Activated T-cell treated with anti-CD3 and anti-CD28 coated beads for 48 hours (primary cell): ENCODE results near the gene DHRS3.
"Not testable (repeated sequence)": the region's sequence is repeated elsewhere in the genome, so short reads cannot be mapped to it uniquely, and the experiment has no call there.

Experiments used
- DNase-seq: peaks from one replicate; pipeline ENCODE4 v3.0.0-alpha.2; 2020; ENCODE audit warnings: low read depth

Gene DHRS3

GRCh38 chr1:12539320-12539704 lies 78.7 kb downstream of the DHRS3 start:
- no peak for DNase-seq

- not testable (repeated sequence) for DNase-seq
Measured at GRCh38 chr1:12538536-12538935, 79.5 kb downstream of the DHRS3 start.

GRCh38 chr1:12537906-12538461 lies 80.0 kb downstream of the DHRS3 start:
- DNase-seq = no peak

DNA sequence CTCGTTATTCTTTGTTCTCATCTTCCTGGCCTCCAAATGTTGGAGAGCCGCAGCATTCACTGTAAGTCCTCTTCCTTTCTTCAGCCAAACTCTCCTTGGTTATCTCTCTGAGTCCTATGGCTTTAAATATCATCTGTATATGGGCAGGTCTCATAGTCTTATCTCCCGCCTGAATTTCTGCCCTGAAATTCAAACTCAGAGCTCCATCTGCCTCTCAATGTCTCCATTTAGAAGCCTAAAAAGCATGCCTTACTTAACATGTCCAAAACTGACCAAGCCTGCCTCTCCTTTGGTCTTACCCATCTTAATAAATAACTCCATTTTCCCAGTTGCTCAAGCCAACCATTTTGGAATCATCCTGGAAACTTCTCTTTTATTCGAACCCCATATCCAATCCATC lies 80.7 kb downstream of the DHRS3 start:
- DNase-seq = no peak

DNA sequence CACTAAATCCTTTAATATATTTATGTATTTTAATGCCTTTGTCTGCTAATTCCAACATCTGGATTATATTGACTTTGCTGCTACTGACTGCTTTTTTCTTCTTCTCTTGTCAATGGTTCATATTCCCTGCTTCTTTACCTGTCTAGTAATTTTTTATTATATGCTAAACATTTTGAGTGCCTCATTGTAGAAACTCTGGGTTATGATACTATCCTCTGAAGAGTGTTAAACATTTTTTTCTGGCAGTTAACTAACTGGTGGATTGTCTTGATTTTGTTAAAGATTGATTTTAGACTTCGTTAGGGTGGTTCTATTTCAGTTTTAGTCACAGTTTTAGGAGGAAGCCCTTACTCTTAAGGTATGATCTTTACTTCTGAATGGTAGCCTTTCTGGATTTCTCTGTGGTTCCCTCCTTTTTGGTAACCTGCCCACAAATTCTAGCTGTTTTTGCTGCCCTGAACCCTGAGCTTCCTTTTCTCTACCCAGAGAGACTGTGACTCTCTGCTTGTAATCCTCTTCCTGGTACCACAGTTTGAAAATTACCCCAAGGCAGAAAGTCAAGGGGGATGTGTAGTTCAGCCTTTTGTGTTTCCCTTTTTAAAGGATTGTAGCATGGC lies 81.9 kb downstream of the DHRS3 start:
- DNase-seq = no peak

GRCh38 chr1:12532405-12533315 lies 85.3 kb downstream of the DHRS3 start:
- DNase-seq = no peak

GRCh38 chr1:12531179-12531499 lies 86.9 kb downstream of the DHRS3 start:
- no peak for DNase-seq

GRCh38 chr1:12530462-12531178 lies 87.4 kb downstream of the DHRS3 start:
- DNase-seq = no peak

DNA sequence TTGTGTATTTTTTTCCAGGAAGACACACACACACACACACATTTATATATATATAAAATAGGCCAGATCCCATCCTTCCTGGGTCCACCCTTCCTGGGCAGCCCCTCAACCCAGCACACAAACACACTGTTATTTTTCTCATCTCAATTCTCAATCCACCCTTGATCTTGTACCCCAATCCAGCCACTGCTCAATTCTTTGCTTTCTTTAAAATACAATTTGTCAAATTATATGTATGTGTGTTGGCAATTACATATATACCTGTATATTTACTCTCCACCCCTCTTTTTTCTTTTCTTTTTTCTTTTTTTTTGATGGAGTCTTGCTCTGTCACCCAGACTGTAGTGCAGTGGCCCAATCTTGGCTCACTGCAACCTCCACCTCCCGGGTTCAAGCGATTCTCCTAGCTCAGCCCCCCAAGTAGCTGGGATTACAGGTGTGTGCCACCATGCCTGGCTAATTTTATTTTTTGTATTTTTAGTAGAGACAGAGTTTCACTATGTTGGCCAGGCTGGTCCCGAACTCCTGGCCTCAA lies 88.3 kb downstream of the DHRS3 start:
- no peak for DNase-seq

- no peak for DNase-seq
Measured at GRCh38 chr1:12528021-12528852, 89.8 kb downstream of the DHRS3 start.

- DNase-seq = no peak
Measured at GRCh38 chr1:12527564-12527963, 90.4 kb downstream of the DHRS3 start.

DNA sequence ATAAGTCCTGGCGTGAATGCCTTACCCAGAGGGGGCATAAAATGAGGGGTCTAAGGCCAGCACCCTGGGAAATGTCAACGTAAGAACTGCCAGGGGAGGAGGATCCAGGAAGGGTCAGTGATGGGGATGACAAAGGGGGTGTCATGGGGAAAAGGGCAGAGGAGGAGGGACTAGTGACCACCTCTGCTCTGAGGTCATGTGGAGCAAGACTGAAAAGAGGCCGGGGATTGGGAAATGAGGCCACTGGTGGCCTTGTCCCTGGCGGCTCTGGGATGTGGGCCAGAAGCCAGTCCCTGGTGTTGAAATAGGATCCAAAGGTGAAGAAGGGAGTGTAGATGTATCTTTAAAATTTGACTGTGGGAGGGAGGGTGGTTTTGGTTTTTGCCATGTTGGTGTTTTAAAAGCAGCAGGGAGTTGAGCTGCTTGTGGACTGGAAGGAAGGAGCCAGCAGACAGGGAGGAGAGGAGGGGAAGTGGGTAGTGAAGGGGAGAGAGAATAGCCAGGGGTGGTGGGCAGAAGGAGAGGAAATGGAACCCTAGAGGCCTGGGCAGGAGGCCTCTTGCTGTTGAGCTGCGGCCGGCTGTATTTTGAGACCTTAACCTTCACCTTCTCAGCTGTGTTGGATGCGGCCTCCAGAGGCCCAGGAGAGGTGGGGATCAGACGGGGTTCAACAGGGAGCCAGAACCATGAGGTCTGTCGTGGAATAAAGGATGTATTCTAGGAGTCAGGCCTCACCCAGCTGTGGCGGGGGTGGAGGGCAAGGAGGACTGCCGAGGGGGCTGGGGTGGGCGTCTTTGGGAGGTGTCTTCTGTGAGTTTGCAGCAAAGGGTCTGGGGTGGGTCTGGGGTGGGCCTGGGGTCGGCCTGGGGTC lies 92.5 kb downstream of the DHRS3 start:
- no peak for DNase-seq

GRCh38 chr1:12524266-12524665 lies 93.7 kb downstream of the DHRS3 start:
- DNase-seq = no peak

DNA sequence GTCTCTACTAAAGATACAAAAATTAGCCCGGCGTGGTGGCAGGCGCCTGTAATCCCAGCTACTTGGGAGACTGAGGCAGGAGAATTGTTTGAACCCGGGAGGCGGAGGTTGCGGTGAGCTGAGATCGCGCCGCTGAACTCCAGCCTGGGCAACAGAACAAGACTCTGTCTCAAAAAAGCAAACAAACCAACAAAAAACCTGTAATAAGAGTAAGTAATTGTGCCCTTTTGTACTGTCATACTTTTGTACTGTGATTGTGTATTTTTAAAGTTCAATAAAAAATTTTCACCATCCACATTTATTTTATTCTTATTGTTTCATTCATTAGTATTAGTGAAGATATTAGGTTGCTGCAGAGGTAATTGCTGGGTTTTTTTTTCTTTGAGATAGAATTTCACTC lies 95.2 kb downstream of the DHRS3 start:
- DNase-seq = not testable (repeated sequence)

- DNase-seq = no peak
Measured at GRCh38 chr1:12521096-12521495, 96.9 kb downstream of the DHRS3 start.

DNA sequence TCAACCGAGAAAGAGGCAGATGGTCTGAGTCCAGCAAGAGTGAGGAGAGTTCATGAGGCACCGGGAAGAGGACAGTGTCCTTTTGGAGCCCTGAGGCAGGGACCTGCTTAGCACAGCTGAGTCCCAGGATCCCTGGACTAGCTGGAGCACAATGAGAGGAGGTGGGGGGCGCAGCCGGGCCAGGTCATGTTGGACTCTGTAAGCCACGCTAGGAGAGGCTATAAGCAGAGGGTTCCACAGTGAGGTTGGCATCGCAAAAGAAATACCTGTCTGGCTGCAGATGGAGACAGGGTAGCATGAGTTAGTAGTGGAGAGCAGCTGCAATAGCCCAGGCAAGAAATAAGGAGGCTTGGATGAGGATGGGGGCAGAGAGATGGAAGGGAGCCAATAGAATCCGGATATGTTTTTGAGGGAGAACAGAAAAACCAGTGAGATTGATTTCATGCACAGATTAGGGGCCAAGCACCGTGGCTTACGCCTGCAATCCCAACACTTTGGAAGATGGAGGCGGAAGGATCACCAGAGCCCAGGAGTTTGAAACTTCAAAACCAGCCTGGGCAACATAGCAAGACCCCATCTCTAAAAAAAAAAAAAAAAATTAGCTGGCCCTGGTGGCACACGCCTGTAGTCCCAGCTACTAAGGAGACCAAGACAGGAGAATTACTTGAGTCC lies 98.2 kb downstream of the DHRS3 start:
- DNase-seq = no peak

- peak; percentile 59 for DNase-seq
Measured at GRCh38 chr1:12518931-12519692, 98.9 kb downstream of the DHRS3 start.
